ENCODE measurements around the gene LSM10. TPM values are rescaled to one million over a fixed set of nuclear protein-coding genes. Genes with fewer than 3 reads are reported as not detected.

Gene LSM10
- total and polyA plus RNA-seq, 9 of the 15 experiments (the other 6 are each of a cell fraction or from before 2014, with no cell fraction given), result 13.2 to 146 (median 68.9) TPM

- FAIRE-seq (no peak), DNase-seq (ENCODE audit: extremely low read depth in 1 of 4, low spot score in 3 of 4) (no peak), ATAC-seq (no peak)
- Histone ChIP-seq H2AFZ (ENCODE audit: low read depth, low read length) (no peak overlapping the region), H3K79me2 (ENCODE audit: control insufficient read depth, insufficient read depth, low read length) (no peaks in the 10 kb centered on the region), H3K27me3 (ENCODE audit: control insufficient read depth in 2 of 2, insufficient read depth in 2 of 2, low read length in 2 of 2) (peaks cover 7 to 17% of the 10 kb centered on the region in 2 experiments; a peak in 4 of 5 replicates), H3K27ac (ENCODE audit: extremely low read depth, low read depth, low read length) (no peak overlapping the region), H3K9me1 (ENCODE audit: control insufficient read depth, insufficient read depth, low read length) (no peaks in the 10 kb centered on the region), H3K9me3 (replicated peaks; ENCODE audit: control insufficient read depth, insufficient read depth, low read depth, low read length) (no peaks in the 10 kb centered on the region), H4K20me1 (replicated peaks; ENCODE audit: control insufficient read depth, insufficient read depth, low read length) (no peaks in the 10 kb centered on the region), H3K9ac (ENCODE audit: insufficient read depth in 1 of 2, low read depth in 2 of 2, low read length in 2 of 2) (no peak overlapping the region), H3K4me2 (ENCODE audit: insufficient read depth, low read length) (no peak overlapping the region), H3K4me3 (no peak overlapping the region), H3K36me3 (ENCODE audit: control insufficient read depth, insufficient read depth, low read length) (no peaks in the 10 kb centered on the region), H3K4me1 (replicated peaks in 1 of 2; ENCODE audit: control insufficient read depth in 2 of 2, insufficient read depth in 2 of 2, low read length in 2 of 2) (no peaks in the 10 kb centered on the region)
- intact Hi-C loops (cut with micrococcal nuclease) (no loop called here), in situ Hi-C loops (cut with MboI) (no loop called here)
- TF ChIP-seq HMG20B (CRISPR knock-in tag; IDR thresholded peaks at IDR 0.05), result no peak
- no peak for TF ChIP-seq ARID1B (IDR thresholded peaks at IDR 0.05)
- no peak for TF ChIP-seq ZNF217 (CRISPR knock-in tag; IDR thresholded peaks at IDR 0.05)
- TF ChIP-seq CSDE1 (IDR thresholded peaks at IDR 0.05), result no peak
- TF ChIP-seq HNRNPUL1 (IDR thresholded peaks at IDR 0.05; ENCODE audit: low read length), result no peak
- TF ChIP-seq, protein P1, sequence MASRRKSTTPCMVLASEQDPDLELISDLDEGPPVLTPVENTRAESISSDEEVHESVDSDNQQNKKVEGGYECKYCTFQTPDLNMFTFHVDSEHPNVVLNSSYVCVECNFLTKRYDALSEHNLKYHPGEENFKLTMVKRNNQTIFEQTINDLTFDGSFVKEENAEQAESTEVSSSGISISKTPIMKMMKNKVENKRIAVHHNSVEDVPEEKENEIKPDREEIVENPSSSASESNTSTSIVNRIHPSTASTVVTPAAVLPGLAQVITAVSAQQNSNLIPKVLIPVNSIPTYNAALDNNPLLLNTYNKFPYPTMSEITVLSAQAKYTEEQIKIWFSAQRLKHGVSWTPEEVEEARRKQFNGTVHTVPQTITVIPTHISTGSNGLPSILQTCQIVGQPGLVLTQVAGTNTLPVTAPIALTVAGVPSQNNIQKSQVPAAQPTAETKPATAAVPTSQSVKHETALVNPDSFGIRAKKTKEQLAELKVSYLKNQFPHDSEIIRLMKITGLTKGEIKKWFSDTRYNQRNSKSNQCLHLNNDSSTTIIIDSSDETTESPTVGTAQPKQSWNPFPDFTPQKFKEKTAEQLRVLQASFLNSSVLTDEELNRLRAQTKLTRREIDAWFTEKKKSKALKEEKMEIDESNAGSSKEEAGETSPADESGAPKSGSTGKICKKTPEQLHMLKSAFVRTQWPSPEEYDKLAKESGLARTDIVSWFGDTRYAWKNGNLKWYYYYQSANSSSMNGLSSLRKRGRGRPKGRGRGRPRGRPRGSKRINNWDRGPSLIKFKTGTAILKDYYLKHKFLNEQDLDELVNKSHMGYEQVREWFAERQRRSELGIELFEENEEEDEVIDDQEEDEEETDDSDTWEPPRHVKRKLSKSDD (conservative IDR thresholded peaks at IDR 0.05; ENCODE audit: low read length), result no peak
- TF ChIP-seq SRSF7 (optimal IDR thresholded peaks at IDR 0.05; ENCODE audit: low read depth, low read length), result no peak
- no peak for TF ChIP-seq ZNF316 (IDR thresholded peaks at IDR 0.05)
- no peak for TF ChIP-seq ZNF780A (CRISPR knock-in tag; IDR thresholded peaks at IDR 0.05)
- TF ChIP-seq PRPF4 (IDR thresholded peaks at IDR 0.05; ENCODE audit: insufficient read depth, low read depth, low read length, poor library complexity, severe bottlenecking), result no peak
- no peak for TF ChIP-seq IRF9 (tag; IDR thresholded peaks at IDR 0.05)
- TF ChIP-seq HSF4 (CRISPR knock-in tag; IDR thresholded peaks at IDR 0.05; ENCODE audit: borderline replicate concordance), result no peak
- no peak for TF ChIP-seq POLR2A (conservative IDR thresholded peaks at IDR 0.05)
- no peak for TF ChIP-seq ILK (tag; IDR thresholded peaks at IDR 0.05; ENCODE audit: borderline replicate concordance, low read depth)
- TF ChIP-seq MYNN (IDR thresholded peaks at IDR 0.05), result no peak
- no peak for TF ChIP-seq MYNN (CRISPR knock-in tag; IDR thresholded peaks at IDR 0.05)
- CTCF ChIA-PET (ENCODE audit: low intra/inter-chr PET ratio), result no interaction called here
- POLR2A ChIA-PET, result interaction anchor here (0.5 to 1.3 kb wide), 3 partner anchors 13 to 1064 kb away, joined by 3 read pairs; no protein-coding TSS in a partner anchor
- BruUV-seq (replicated peaks), result no TSS peak
- WGBS (ENCODE audit: insufficient coverage, low coverage, missing lambda C conversion rate), result 0% methylated on average over 1 of the region's 1 CpG
Measured at GRCh38 chr1:36433102-36433501, 35.4 kb upstream of the LSM10 start.

All from K562 (cell line).